SJSA1 (cell line): ENCODE measurements around the gene ZNF784. TPM values are rescaled to one million over a fixed set of nuclear protein-coding genes. Genes with fewer than 3 reads are reported as not detected.

ENCODE experiments used
- DNase-seq, 2 experiments: peaks; one replicate each; pipeline ENCODE4 v3.0.0-alpha.2; 2015 to 2020; ENCODE audit warnings: low spot score in 2 of 2, low read depth in 1 of 2
- H3K27ac ChIP-seq: fragments of 250-450 bp; sonication (Bioruptor Pico); 2 replicates; pipeline ENCODE4 v1.5.1; 2020; ENCODE audit warnings: mild to moderate bottlenecking, moderate library complexity
- H3K27me3 ChIP-seq: fragments of 250-450 bp; sonication (Bioruptor Pico); replicated peaks from 2 replicates; pipeline ENCODE4 v1.5.1; 2020; ENCODE audit warnings: mild to moderate bottlenecking, moderate library complexity
- H3K36me3 ChIP-seq: fragments of 250-450 bp; sonication (Bioruptor Pico); 2 replicates; pipeline ENCODE4 v1.5.1; 2020; ENCODE audit warnings: mild to moderate bottlenecking
- H3K4me1 ChIP-seq: fragments of 250-450 bp; sonication (Bioruptor Pico); replicated peaks from 2 replicates; pipeline ENCODE4 v1.6.1; 2021; ENCODE audit warnings: mild to moderate bottlenecking
- H3K4me3 ChIP-seq: fragments of 250-450 bp; sonication (Bioruptor Pico); 2 replicates; pipeline ENCODE4 v1.5.1; 2020; ENCODE audit warnings: mild to moderate bottlenecking
- H3K9me3 ChIP-seq: fragments of 250-450 bp; sonication (Bioruptor Pico); replicated peaks from 2 replicates; pipeline ENCODE4 v1.5.1; 2020; ENCODE audit warnings: mild to moderate bottlenecking
- total RNA-seq: library from RNA; depleted of rRNA; stranded (reverse); fragments of >200 nt; shearing (Covaris generic); gene quantifications from 2 replicates; pipeline ENCODE4 v1.2.3, GENCODE V29; 2014; rRNA removed

Gene ZNF784
- 4.7 and 10.2 TPM in 2 replicates for total RNA-seq

GRCh38 chr19:55624109-55625003 lies at the start of gene ZNF784:
TSS of gene ZNF784 (minus strand) at chr19:55624566. CDS start at chr19:55624561, 5 bp downstream.
- no peaks in the 10 kb centered on the region for H3K9me3 ChIP-seq
- H3K4me3 ChIP-seq, result peak within 1 kb of the TSS; percentile 55
- H3K27ac ChIP-seq, result peak within 1 kb of the TSS; percentile 78
- no peaks in the 10 kb centered on the region for H3K27me3 ChIP-seq
- DNase-seq, result peak; percentile 85 to 91
- peaks cover 20% of the 10 kb centered on the region for H3K36me3 ChIP-seq
- H3K4me1 ChIP-seq, result 0 out of 2 replicates have a peak, but pooled peaks cover 9% of the 10 kb centered on the region

- H3K27ac ChIP-seq, result no peak overlapping the region
Measured at GRCh38 chr19:55673889-55674288, 49.5 kb upstream of the ZNF784 start.

GRCh38 chr19:55673465-55673864 lies 49.1 kb upstream of the ZNF784 start:
- no peak overlapping the region for H3K27ac ChIP-seq
- H3K36me3 ChIP-seq, result peaks cover 77% of the 10 kb centered on the region
- H3K9me3 ChIP-seq, result no peaks in the 10 kb centered on the region; the same call in 1 of the 2 replicates
- H3K4me1 ChIP-seq, result peaks cover 21% of the 10 kb centered on the region
- H3K27me3 ChIP-seq, result no peaks in the 10 kb centered on the region
- DNase-seq, result no peak
- H3K4me3 ChIP-seq, result no peak overlapping the region

More at GRCh38 chr19:55673889-55674288, 49.5 kb upstream of the ZNF784 start:
- no peaks in the 10 kb centered on the region; the same call in 1 of the 2 replicates for H3K9me3 ChIP-seq
- H3K4me3 ChIP-seq, result no peak overlapping the region
- H3K27me3 ChIP-seq, result no peaks in the 10 kb centered on the region
- DNase-seq, result no peak
- H3K4me1 ChIP-seq, result peaks cover 21% of the 10 kb centered on the region
- peaks cover 77% of the 10 kb centered on the region for H3K36me3 ChIP-seq

GRCh38 chr19:55672418-55672817 lies 48.1 kb upstream of the ZNF784 start:
- peaks cover 21% of the 10 kb centered on the region for H3K4me1 ChIP-seq
- H3K4me3 ChIP-seq, result no peak overlapping the region
- H3K9me3 ChIP-seq, result no peaks in the 10 kb centered on the region; the same call in 1 of the 2 replicates
- H3K27ac ChIP-seq, result no peak overlapping the region
- no peaks in the 10 kb centered on the region for H3K27me3 ChIP-seq
- DNase-seq, result no peak
- H3K36me3 ChIP-seq, result peaks cover 76% of the 10 kb centered on the region

- no peaks in the 10 kb centered on the region; the same call in 1 of the 2 replicates for H3K9me3 ChIP-seq
- H3K4me1 ChIP-seq, result peaks cover 12% of the 10 kb centered on the region
- no peaks in the 10 kb centered on the region for H3K27me3 ChIP-seq
- no peak for DNase-seq
- no peak overlapping the region for H3K27ac ChIP-seq
- no peak overlapping the region for H3K4me3 ChIP-seq
- peaks cover 79% of the 10 kb centered on the region for H3K36me3 ChIP-seq
Measured at GRCh38 chr19:55671054-55671378, 46.6 kb upstream of the ZNF784 start.

- H3K36me3 ChIP-seq, result peaks cover 84% of the 10 kb centered on the region
- H3K4me1 ChIP-seq, result peaks cover 10% of the 10 kb centered on the region
- H3K27ac ChIP-seq, result no peak overlapping the region
- H3K9me3 ChIP-seq, result no peaks in the 10 kb centered on the region; the same call in 1 of the 2 replicates
- peak; percentile 25 to 81 for DNase-seq
- no peaks in the 10 kb centered on the region for H3K27me3 ChIP-seq
- H3K4me3 ChIP-seq, result no peak overlapping the region
Measured at GRCh38 chr19:55670280-55671053, 46.1 kb upstream of the ZNF784 start.

GRCh38 chr19:55669418-55670279 lies 45.3 kb upstream of the ZNF784 start:
- no peak for DNase-seq
- Histone ChIP-seq H3K9me3 (no peaks in the 10 kb centered on the region), H3K36me3 (peaks cover 80% of the 10 kb centered on the region), H3K27ac (no peak overlapping the region), H3K4me3 (no peak overlapping the region), H3K4me1 (peaks cover 8% of the 10 kb centered on the region), H3K27me3 (no peaks in the 10 kb centered on the region)

- DNase-seq, result no peak
- Histone ChIP-seq H3K27ac (no peak overlapping the region), H3K36me3 (peaks cover 84% of the 10 kb centered on the region), H3K9me3 (no peaks in the 10 kb centered on the region), H3K4me3 (no peak overlapping the region), H3K4me1 (0 out of 2 replicates have a peak, but pooled peaks cover 4% of the 10 kb centered on the region), H3K27me3 (no peaks in the 10 kb centered on the region)
Measured at GRCh38 chr19:55668603-55669348, 44.4 kb upstream of the ZNF784 start.

- Histone ChIP-seq H3K4me3 (no peak overlapping the region), H3K36me3 (peaks cover 87% of the 10 kb centered on the region), H3K4me1 (0 out of 2 replicates have a peak, but pooled peaks cover 4% of the 10 kb centered on the region), H3K27ac (no peak overlapping the region), H3K27me3 (no peaks in the 10 kb centered on the region), H3K9me3 (no peaks in the 10 kb centered on the region)
- DNase-seq, result no peak
Measured at GRCh38 chr19:55667958-55668357, 43.6 kb upstream of the ZNF784 start.

GRCh38 chr19:55667511-55667910 lies 43.1 kb upstream of the ZNF784 start:
- Histone ChIP-seq H3K4me3 (no peak overlapping the region), H3K9me3 (no peaks in the 10 kb centered on the region), H3K4me1 (0 out of 2 replicates have a peak, but pooled peaks cover 4% of the 10 kb centered on the region), H3K27me3 (no peaks in the 10 kb centered on the region), H3K27ac (no peak overlapping the region), H3K36me3 (peaks cover 88% of the 10 kb centered on the region)
- DNase-seq, result no peak

GRCh38 chr19:55667006-55667381 lies 42.6 kb upstream of the ZNF784 start:
- Histone ChIP-seq H3K4me3 (no peak overlapping the region), H3K4me1 (no peaks in the 10 kb centered on the region), H3K27me3 (no peaks in the 10 kb centered on the region), H3K27ac (no peak overlapping the region), H3K9me3 (no peaks in the 10 kb centered on the region), H3K36me3 (peaks cover 86% of the 10 kb centered on the region)
- no peak for DNase-seq

- Histone ChIP-seq H3K4me3 (no peak overlapping the region), H3K4me1 (no peaks in the 10 kb centered on the region), H3K9me3 (no peaks in the 10 kb centered on the region), H3K27ac (no peak overlapping the region), H3K36me3 (peaks cover 86% of the 10 kb centered on the region), H3K27me3 (no peaks in the 10 kb centered on the region)
- no peak for DNase-seq
Measured at GRCh38 chr19:55666343-55667005, 42.1 kb upstream of the ZNF784 start.
